ENCODE results near the gene HIVEP2.

The HIVEP2 gene

DNA sequence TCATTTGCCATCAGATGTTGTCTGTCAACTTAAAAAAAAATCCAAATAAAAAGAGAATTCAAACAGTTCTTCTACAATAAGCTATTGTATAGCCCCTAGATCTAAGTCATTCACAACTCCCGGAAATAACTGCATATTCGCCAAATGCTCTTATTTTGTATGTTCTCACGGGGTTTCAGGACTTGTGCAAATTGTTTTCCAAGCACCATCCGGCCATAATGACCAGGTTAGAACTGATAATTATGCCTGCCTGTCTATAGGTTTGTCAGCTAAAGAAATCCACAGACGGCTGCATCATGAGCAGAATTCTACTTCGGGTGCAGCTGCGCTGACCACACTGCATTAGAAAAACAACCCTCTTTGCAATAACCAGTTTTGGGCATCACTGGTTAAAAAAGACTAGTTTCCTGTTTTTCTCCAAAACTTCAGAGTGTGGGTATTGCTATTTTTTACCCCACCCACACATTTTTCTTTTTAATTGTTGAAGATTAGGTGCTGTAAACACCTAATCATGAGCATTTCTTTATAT is 87.7 kb downstream of the HIVEP2 start:
- DNase-seq, result no peak

GRCh38 chr6:142856624-142857232 is 88.2 kb downstream of the HIVEP2 start:
- no peak for DNase-seq

DNA sequence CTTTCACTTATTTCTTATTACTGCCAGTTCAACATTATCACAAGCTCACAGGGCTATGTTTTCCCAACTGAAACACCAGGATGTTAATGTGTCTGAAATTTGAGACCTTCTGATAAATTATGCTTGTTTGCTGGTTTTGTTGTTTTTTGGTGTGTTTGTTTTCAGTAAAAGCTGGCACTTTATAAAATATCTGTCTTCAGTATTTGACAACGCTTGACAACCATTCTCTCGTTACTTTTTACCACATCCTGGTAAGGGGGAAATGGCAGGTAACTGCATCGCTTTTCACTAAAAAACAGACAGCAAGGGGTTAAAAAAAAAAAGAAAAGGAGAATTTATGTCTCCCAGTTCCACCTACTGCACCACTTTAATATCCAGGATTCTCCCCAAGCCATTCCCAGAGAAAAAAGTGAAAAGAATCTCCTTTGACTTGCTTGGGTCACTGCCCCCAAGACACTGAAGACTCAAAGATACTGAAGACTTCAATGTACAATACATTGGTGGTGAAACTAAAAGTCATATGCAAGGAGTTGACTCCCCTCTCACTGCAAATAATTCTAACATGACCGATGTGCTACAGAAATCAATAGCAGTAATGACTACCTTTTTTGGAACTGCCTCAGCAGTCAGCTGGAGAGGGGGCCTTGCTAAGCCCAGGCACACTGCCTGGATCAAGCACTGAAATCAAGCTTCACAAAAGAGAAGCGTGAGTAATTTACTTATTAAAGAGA is 88.9 kb downstream of the HIVEP2 start:
- no peak for DNase-seq

GRCh38 chr6:142854589-142855488 is 90.1 kb downstream of the HIVEP2 start:
- DNase-seq, result no peak

GRCh38 chr6:142853244-142854180 is 91.5 kb downstream of the HIVEP2 start:
- DNase-seq, result no peak

DNA sequence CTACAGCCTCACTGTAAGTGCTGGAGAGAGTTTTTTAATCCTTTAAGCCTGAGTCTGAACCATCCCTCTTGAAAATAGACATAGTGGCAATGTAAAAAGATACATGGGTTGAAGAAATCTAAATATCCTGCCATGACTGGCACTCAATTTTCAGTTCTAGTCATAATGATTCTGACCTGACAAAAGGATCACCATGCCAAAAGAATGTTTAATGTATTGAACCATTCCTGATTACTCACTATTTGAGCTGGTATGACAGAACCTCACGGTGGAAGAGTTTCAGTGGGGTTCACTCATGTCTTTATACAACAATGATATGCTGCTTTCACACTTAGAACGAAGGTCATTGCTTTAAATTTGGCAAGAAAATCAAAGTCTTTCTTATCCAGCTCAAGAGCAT is 93.4 kb downstream of the HIVEP2 start:
- no peak for DNase-seq

DNA sequence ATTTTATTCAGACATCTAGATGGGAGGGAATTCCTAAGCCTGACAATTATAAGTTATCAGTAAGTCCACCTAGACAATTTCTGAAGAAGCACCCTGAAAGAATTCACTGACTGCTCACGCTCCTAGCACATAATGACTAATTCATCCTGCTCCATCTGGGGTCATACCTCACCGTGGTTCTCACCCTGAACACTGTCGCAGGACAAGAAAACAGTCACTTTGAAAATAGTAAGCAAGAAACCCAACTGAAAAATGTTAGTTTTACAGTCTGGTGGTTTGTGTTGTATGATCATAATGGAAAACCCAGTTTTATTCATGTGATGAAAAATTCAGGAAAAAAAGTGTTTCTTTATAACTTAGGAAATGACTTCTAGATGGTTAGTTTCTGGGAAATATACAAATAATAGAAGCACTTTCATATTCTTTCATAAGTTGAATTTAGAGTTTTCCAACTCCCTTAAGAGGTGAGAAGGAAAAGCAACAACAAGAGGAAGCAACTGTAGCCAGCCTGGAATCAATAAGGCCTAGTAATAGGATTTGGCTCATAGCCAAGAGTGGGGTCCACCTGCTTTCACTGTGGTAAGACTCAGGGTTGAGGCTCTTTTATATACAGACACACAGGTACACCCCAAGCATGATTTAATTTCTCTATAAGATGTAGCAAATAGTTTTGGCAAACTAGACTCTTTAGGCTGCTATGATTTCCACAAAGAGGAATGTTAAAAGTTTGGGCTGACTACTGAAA is 94.1 kb downstream of the HIVEP2 start:
- DNase-seq, result no peak

DNA sequence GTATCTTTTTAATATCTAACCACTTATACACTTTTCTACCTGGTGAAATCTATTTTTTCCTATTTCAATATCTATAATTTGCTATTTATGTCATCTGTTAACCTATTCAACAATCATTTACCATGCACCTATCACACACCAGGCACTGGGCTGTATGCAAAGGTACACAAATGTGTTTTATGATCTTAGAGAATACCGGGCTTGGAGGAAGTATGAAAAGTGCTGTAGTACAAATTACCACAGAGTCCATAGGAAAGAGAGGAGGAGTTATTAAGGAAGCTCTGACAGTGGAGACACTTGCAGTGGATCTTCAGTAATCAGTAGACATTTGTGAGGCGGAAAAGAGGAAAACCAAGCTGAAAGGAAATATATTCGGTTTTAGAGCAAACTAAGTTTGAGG is 96.0 kb downstream of the HIVEP2 start:
- no peak for DNase-seq

DNA sequence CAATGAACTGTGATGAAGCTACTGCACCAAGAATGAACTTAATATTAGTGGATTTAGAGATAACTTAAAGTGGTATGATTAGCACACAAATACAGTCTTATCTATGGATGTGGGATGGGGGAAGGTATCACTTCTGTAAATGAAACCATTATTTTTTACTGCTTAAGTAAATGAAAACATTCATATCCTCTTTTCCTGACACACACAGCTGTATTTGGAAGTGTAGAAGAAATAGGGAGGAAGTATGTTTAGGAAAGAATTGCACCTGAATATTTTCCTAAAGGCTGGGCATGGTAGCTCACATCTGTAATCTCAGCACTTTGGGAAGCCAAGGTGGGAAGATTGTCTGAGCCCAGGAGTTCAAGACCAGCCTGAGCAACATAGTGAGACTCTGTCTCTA is 96.8 kb downstream of the HIVEP2 start:
- no peak for DNase-seq

GRCh38 chr6:142846883-142847287 is 98.1 kb downstream of the HIVEP2 start:
- no peak for DNase-seq

- DNase-seq, result no peak
Observed at GRCh38 chr6:142846459-142846831, 98.5 kb downstream of the HIVEP2 start.

DNA sequence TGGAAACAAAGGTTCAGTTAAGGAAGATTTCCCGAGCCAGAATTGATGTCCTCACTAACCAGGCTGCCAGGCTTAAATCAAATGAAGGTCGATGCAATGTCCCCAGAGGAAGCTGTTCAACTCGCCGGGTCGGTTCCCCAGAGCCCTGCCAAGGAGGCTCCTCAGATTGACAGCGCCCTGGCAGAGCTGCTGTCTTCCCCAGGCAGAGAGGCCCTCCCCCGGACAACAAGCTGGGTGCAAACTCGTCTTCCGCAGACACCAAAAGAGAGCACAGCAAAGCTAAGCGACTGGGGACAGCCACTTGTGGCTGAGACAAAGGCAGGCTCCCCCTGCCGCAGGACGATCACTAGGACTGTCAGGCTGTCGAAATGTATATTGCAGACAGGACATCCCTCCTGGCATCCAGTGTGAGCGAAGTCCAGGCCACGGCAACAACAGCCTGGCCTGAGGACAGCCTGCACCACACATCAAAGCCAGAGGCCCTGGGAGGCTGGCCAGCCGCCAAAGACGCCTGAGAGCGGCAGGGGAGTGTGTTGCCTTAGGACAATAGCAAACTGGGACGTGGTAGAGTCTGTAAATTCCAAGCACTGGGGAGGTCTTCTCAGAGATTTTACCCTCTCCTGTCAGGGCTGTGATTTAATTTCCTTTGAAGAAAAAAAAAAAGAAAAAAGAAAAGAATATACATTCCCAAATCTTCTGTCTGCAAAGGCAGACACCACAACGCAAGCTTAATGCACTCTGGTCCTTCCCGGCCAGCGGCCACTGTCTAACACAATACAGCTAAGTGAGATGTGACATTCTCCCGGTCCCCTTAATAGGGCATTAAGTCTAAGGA is 99.1 kb downstream of the HIVEP2 start:
- DNase-seq, result peak; percentile 75

DNA sequence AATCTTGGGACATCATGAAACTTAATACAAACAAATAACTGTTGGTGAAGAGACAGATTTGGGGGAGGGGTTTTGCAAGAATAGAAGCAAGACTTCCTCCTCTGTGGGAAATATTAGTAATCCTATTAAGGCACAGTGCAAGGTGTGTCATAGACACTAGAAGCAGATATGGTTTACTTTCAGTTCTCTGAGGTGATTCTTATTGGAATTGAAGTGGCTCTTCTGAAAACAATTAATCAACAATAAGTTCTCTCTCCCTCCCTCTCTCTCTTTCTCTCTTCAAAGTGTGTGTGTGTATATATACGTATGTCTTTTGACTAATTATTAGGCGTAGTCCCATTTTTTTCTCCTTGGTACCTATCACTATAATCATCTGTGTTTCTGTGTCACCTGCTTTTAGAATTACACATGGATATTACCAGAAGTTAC is 99.8 kb downstream of the HIVEP2 start:
- no peak for DNase-seq

- no peak for DNase-seq
Observed at GRCh38 chr6:142844065-142844755, 100.8 kb downstream of the HIVEP2 start.

- DNase-seq, result no peak
Observed at GRCh38 chr6:142843361-142843760, 101.6 kb downstream of the HIVEP2 start.

GRCh38 chr6:142842418-142843261 is 102.3 kb downstream of the HIVEP2 start:
- DNase-seq, result no peak

- DNase-seq, result no peak
Observed at GRCh38 chr6:142841915-142842314, 103.1 kb downstream of the HIVEP2 start.

DNA sequence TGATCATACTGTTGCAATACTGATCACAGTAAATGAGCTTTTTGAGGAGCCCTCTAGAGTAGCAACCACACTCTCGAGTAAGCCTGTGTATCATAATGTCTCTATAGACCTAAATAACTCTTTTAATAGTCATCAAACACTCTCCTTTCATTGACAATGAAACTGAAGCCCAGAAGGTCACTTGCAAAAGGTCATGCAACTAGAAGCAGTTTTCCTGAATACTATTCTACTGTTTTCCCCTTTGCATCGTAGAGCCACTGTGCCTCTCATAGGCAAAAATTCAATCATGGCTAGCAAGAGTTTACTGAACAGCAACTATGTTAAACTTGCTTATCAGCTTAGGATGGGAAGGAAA is 105.3 kb downstream of the HIVEP2 start:
- no peak for DNase-seq

Measured in activated CD8-positive, alpha-beta memory T cell treated with anti-CD3 and anti-CD28 coated beads for 24 hours (primary cell).